Subcutaneous adipose tissue (tissue), 4 donors: ENCODE data around the gene RALBP1. TPM values are rescaled to one million over a fixed set of nuclear protein-coding genes. Genes with fewer than 3 reads are reported as not detected.

Source experiments
- total RNA-seq, 4 donors: library from RNA; depleted of rRNA; stranded (reverse); fragments of >200 nt; gene quantifications; one replicate each; pipeline ENCODE4 v1.1.0, GENCODE V29; 2016
- TF ChIP-seq, protein P1 (sequence below): fragments of 450-650 bp; IDR thresholded peaks from one replicate; pipeline ENCODE4 v1.5.1; 2016; ENCODE audit warnings: low read depth, mild to moderate bottlenecking, control low read depth, antibody characterized with exemption, moderate library complexity

The RALBP1 gene
- total RNA-seq, 4 donors from 2014 or later, result 66.4 to 88.3 (median 76.5) TPM

DNA sequence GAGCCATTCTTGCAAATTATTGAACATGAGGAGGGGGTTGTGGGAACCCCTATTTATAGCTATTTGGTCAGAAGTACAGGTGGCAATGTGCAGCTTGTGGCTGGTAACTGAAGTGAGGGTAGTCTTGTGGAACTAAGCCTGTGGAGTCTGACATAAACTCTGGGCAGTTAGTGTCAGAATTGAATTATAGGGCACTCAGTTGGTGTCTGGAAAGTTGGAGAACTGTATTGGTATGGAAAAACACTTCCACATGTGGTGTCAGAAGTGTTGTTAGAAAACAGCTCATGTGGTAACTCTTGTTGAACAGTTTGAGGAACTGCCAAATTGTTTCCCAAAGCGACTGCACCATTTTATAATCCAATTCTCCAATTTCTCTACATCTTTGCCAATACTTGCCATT, 7.5 kb downstream of the RALBP1 start:
- TF ChIP-seq, protein P1, sequence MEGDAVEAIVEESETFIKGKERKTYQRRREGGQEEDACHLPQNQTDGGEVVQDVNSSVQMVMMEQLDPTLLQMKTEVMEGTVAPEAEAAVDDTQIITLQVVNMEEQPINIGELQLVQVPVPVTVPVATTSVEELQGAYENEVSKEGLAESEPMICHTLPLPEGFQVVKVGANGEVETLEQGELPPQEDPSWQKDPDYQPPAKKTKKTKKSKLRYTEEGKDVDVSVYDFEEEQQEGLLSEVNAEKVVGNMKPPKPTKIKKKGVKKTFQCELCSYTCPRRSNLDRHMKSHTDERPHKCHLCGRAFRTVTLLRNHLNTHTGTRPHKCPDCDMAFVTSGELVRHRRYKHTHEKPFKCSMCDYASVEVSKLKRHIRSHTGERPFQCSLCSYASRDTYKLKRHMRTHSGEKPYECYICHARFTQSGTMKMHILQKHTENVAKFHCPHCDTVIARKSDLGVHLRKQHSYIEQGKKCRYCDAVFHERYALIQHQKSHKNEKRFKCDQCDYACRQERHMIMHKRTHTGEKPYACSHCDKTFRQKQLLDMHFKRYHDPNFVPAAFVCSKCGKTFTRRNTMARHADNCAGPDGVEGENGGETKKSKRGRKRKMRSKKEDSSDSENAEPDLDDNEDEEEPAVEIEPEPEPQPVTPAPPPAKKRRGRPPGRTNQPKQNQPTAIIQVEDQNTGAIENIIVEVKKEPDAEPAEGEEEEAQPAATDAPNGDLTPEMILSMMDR, result no peak

GRCh38 chr18:9483526-9483925, 8.2 kb downstream of the RALBP1 start:
- TF ChIP-seq, protein P1, result no peak

- TF ChIP-seq, protein P1, result no peak
Observed at GRCh38 chr18:9488538-9488937, 13.2 kb downstream of the RALBP1 start.

GRCh38 chr18:9494778-9495331, 19.5 kb downstream of the RALBP1 start:
- TF ChIP-seq, protein P1, result no peak

GRCh38 chr18:9495465-9495864, 20.2 kb downstream of the RALBP1 start:
- TF ChIP-seq, protein P1, result no peak

GRCh38 chr18:9495916-9496705, 20.8 kb downstream of the RALBP1 start:
- TF ChIP-seq, protein P1, result no peak

DNA sequence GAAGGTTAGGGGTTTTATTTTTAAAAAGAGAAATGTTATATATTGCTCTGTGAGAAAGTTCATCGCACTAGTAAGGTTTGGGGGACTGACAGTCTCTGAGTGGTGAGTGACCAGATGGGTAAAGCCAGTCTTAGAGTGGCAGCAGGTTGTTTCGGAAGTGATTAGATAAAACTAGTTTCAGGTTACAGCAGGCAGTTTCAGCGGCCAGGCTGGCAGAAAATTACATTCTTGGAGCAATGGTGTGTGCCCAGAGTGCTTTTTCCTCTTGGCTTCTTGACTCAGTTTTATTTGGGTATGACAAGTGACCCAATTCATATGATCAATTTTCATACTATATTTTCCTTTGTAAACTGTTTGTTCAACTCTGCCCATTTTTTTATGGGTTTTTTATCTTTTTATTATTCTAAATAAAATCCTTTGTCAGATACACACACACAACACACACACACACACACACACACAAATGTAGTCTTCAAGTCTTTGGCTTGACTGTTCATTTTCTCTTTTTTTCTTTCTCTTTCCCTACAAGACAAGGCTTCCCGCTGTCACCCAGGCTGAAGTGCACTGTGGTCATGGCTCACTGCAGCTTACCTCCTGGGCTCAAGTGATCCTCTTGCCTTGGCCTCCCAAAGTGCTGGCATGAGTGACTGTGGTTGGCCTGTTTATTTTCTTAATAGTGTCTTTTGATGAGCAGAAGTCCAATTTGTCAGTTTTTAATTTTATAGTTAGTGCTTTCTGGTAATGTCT, 30.9 kb downstream of the RALBP1 start:
- TF ChIP-seq, protein P1, result no peak
